ENCODE results near the gene TRAT1.

DNA sequence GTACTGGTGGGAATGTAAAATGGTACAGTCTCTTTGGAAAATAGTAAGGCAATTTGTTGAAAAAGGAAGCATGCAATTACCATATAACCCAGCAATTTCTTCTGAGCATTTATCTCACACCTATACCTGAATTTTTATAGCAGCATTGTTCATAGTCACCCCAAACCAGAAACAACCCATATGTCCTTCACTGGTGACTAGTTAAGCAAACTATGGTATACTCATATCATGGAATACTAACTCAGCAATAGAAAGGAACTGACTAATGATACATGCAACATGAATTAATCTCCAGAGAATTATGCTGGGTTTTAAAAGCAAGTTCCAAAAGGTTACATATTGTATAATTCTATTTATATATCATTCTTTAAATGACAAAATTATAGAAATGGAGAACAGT is 60.2 kb downstream of the TRAT1 start:
- TF ChIP-seq POLR2A (IDR thresholded peaks at IDR 0.05; ENCODE audit: low read depth, low read length), result no peak
- no peak for TF ChIP-seq CTCF (IDR thresholded peaks at IDR 0.05; ENCODE audit: extremely low read depth in 1 of 2, insufficient read depth in 1 of 2, low read depth in 1 of 2, low read length in 2 of 2)
- no peak for TF ChIP-seq FOS (IDR thresholded peaks at IDR 0.05; ENCODE audit: borderline replicate concordance, insufficient read depth, low read length)
- TF ChIP-seq POLR2AphosphoS5 (IDR thresholded peaks at IDR 0.05; ENCODE audit: insufficient read depth, low read depth, low read length), result no peak
- no peak for TF ChIP-seq EZH2 (IDR thresholded peaks at IDR 0.05; ENCODE audit: borderline replicate concordance, low read depth, low read length, severe bottlenecking)
- TF ChIP-seq, protein P1, sequence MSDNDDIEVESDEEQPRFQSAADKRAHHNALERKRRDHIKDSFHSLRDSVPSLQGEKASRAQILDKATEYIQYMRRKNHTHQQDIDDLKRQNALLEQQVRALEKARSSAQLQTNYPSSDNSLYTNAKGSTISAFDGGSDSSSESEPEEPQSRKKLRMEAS (IDR thresholded peaks at IDR 0.05; ENCODE audit: insufficient read depth, insufficient read length), result no peak
- TF ChIP-seq MYC (IDR thresholded peaks at IDR 0.05; ENCODE audit: low read depth, low read length), result no peak

All from endothelial cell of umbilical vein (primary cell).